Breast epithelium (tissue), 4 donors: Measurements from ENCODE around the gene HPSE. TPM values are rescaled to one million over a fixed set of nuclear protein-coding genes. Genes with fewer than 3 reads are reported as not detected.

Source experiments
- DNase-seq, 2 donors: peaks; one replicate each; pipeline ENCODE4 v3.0.0-alpha.2; 2019; ENCODE audit warnings: low spot score in 2 of 2
- H3K27ac ChIP-seq, 2 donors: fragments of 200-600 bp; sonication (generic) in 1 of 2; one replicate each; pipeline ENCODE4 v1.5.1; 2016 to 2019; ENCODE audit warnings: mild to moderate bottlenecking in 1 of 2
- H3K27me3 ChIP-seq, 2 donors: fragments of 200-600 bp; sonication (generic) in 1 of 2; one replicate each; pipeline versions ENCODE4 v1.5.1 to v1.6.0; 2017 to 2019; ENCODE audit warnings: control low read depth in 1 of 2, mild to moderate bottlenecking in 1 of 2
- H3K36me3 ChIP-seq: fragments of 200-600 bp; one replicate; pipeline ENCODE4 v1.5.1; 2019
- H3K4me1 ChIP-seq, 2 donors: fragments of 200-600 bp; sonication (generic); one replicate each; pipeline ENCODE4 v1.5.1; 2016 to 2019; ENCODE audit warnings: control low read depth in 1 of 2
- H3K4me3 ChIP-seq, 3 donors: fragments of 200-600 bp; sonication (generic); 1 replicate in 2 of 3; 2 replicates in 1 of 3; pipeline ENCODE4 v1.5.1; 2016 to 2019; ENCODE audit warnings: mild to moderate bottlenecking in 3 of 3, moderate library complexity in 2 of 3
- H3K9me3 ChIP-seq, 2 donors: fragments of 200-600 bp; sonication (generic) in 1 of 2; one replicate each; pipeline ENCODE4 v1.5.1; 2016 to 2019; ENCODE audit warnings: control low read depth in 1 of 2
- CTCF ChIP-seq, 3 donors: fragments of 450-650 bp; IDR thresholded peaks; one replicate each; pipeline ENCODE4 v1.5.1; 2016 to 2017; ENCODE audit warnings: antibody characterized with exemption in 3 of 3, mild to moderate bottlenecking in 3 of 3, moderate library complexity in 3 of 3
- POLR2A ChIP-seq: fragments of 450-650 bp; IDR thresholded peaks from one replicate; pipeline ENCODE4 v1.6.1; 2016; ENCODE audit warnings: antibody characterized with exemption, mild to moderate bottlenecking, moderate library complexity
- POLR2AphosphoS5 ChIP-seq, 3 donors: sonication (generic); formaldehyde crosslinking; IDR thresholded peaks; one replicate each; pipeline ENCODE4 v1.6.1; 2017; ENCODE audit warnings: antibody characterized with exemption in 3 of 3
- intact Hi-C: fragments of 100-400 bp; cut with DNase I; formaldehyde crosslinking; loops from one replicate; pipeline ENCODE4 v1.15.1; 2023; ENCODE audit warnings: low total_unique reads
- total RNA-seq, 3 donors: library from RNA; depleted of rRNA; stranded (reverse); fragments of >200 nt; gene quantifications; one replicate each; pipeline ENCODE4 v1.1.0, GENCODE V29; 2016

Gene HPSE
- total RNA-seq, 3 donors from 2014 or later: 1.3 to 3.8 (median 1.6) TPM

- Histone ChIP-seq H3K27ac (no peak overlapping the region), H3K4me1 (no peaks in the 10 kb centered on the region), H3K9me3 (no peaks in the 10 kb centered on the region), H3K27me3 (no peaks in the 10 kb centered on the region), H3K36me3 (no peaks in the 10 kb centered on the region), H3K4me3 (no peak overlapping the region)
- DNase-seq: no peak
- no peak for TF ChIP-seq CTCF (IDR thresholded peaks at IDR 0.05)
- intact Hi-C loops: no loop called here
Observed at GRCh38 chr4:83266689-83267088, 68.0 kb downstream of the HPSE start.

GRCh38 chr4:83263106-83263505 lies 71.5 kb downstream of the HPSE start:
- Histone ChIP-seq H3K4me3 (no peak overlapping the region), H3K36me3 (no peaks in the 10 kb centered on the region), H3K27me3 (no peaks in the 10 kb centered on the region), H3K9me3 (no peaks in the 10 kb centered on the region), H3K27ac (no peak overlapping the region), H3K4me1 (no peaks in the 10 kb centered on the region)
- TF ChIP-seq CTCF (IDR thresholded peaks at IDR 0.05): no peak
- no peak for TF ChIP-seq POLR2AphosphoS5 (IDR thresholded peaks at IDR 0.05)
- TF ChIP-seq POLR2A: no peak
- intact Hi-C loops: no loop called here
- DNase-seq: no peak

GRCh38 chr4:83262682-83263081 lies 72.0 kb downstream of the HPSE start:
- intact Hi-C loops: no loop called here
- Histone ChIP-seq H3K27me3 (no peaks in the 10 kb centered on the region), H3K36me3 (no peaks in the 10 kb centered on the region), H3K4me3 (no peak overlapping the region), H3K4me1 (no peaks in the 10 kb centered on the region), H3K9me3 (no peaks in the 10 kb centered on the region), H3K27ac (no peak overlapping the region)
- no peak for DNase-seq
- no peak for TF ChIP-seq POLR2A
- no peak for TF ChIP-seq CTCF (IDR thresholded peaks at IDR 0.05)
- TF ChIP-seq POLR2AphosphoS5 (IDR thresholded peaks at IDR 0.05): no peak

GRCh38 chr4:83261307-83261706 lies 73.3 kb downstream of the HPSE start:
- no peak for DNase-seq
- no peaks in the 10 kb centered on the region for H3K27me3 ChIP-seq
- H3K27ac ChIP-seq: no peak overlapping the region
- H3K4me1 ChIP-seq: no peaks in the 10 kb centered on the region
- intact Hi-C loops: no loop called here
- no peaks in the 10 kb centered on the region for H3K36me3 ChIP-seq
- H3K4me3 ChIP-seq: no peak overlapping the region
- TF ChIP-seq CTCF (IDR thresholded peaks at IDR 0.05) (no peak), POLR2AphosphoS5 (IDR thresholded peaks at IDR 0.05) (no peak)
- H3K9me3 ChIP-seq: no peaks in the 10 kb centered on the region

GRCh38 chr4:83259586-83259985 lies 75.1 kb downstream of the HPSE start:
- H3K9me3 ChIP-seq: no peaks in the 10 kb centered on the region
- TF ChIP-seq POLR2AphosphoS5 (IDR thresholded peaks at IDR 0.05): no peak
- intact Hi-C loops: no loop called here
- H3K4me1 ChIP-seq: no peaks in the 10 kb centered on the region
- H3K4me3 ChIP-seq: no peak overlapping the region
- H3K36me3 ChIP-seq: no peaks in the 10 kb centered on the region
- no peak overlapping the region for H3K27ac ChIP-seq
- no peak for DNase-seq
- no peaks in the 10 kb centered on the region for H3K27me3 ChIP-seq

- Histone ChIP-seq H3K9me3 (no peaks in the 10 kb centered on the region), H3K4me1 (no peaks in the 10 kb centered on the region), H3K36me3 (no peaks in the 10 kb centered on the region), H3K27me3 (no peaks in the 10 kb centered on the region), H3K4me3 (no peak overlapping the region), H3K27ac (no peak overlapping the region)
- intact Hi-C loops: no loop called here
- TF ChIP-seq POLR2A: no peak
- no peak for TF ChIP-seq POLR2AphosphoS5 (IDR thresholded peaks at IDR 0.05)
- no peak for TF ChIP-seq CTCF (IDR thresholded peaks at IDR 0.05)
- DNase-seq: no peak
Observed at GRCh38 chr4:83258461-83258860, 76.2 kb downstream of the HPSE start.
